MM.1S (cell line): ENCODE measurements around the gene AHRR.

ENCODE experiments used
- EZH2 ChIP-seq: fragments of 300-600 bp; sonication (generic); optimal IDR thresholded peaks from 2 replicates; pipeline ENCODE3; 2017; ENCODE audit warnings: low read depth, mild to moderate bottlenecking, antibody characterized with exemption, low read length, mixed read lengths
- EZH2phosphoT487 ChIP-seq: fragments of 300-600 bp; sonication (generic); IDR thresholded peaks from 2 replicates; pipeline ENCODE4 v1.6.1; 2018; ENCODE audit warnings: antibody characterized with exemption, low read length
- TF ChIP-seq, protein P1 (sequence below): fragments of 300-600 bp; sonication (generic); IDR thresholded peaks from 2 replicates; pipeline ENCODE4 v1.5.1; 2016; ENCODE audit warnings: antibody characterized with exemption, low read length, mixed read lengths

- TF ChIP-seq, protein P1, sequence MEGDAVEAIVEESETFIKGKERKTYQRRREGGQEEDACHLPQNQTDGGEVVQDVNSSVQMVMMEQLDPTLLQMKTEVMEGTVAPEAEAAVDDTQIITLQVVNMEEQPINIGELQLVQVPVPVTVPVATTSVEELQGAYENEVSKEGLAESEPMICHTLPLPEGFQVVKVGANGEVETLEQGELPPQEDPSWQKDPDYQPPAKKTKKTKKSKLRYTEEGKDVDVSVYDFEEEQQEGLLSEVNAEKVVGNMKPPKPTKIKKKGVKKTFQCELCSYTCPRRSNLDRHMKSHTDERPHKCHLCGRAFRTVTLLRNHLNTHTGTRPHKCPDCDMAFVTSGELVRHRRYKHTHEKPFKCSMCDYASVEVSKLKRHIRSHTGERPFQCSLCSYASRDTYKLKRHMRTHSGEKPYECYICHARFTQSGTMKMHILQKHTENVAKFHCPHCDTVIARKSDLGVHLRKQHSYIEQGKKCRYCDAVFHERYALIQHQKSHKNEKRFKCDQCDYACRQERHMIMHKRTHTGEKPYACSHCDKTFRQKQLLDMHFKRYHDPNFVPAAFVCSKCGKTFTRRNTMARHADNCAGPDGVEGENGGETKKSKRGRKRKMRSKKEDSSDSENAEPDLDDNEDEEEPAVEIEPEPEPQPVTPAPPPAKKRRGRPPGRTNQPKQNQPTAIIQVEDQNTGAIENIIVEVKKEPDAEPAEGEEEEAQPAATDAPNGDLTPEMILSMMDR, result no peak
- no peak for TF ChIP-seq EZH2phosphoT487
- TF ChIP-seq EZH2, result no peak
These were observed 101.1 kb downstream of the AHRR start for GRCh38 chr5:422323-423232.
